Adrenal gland (tissue), 12 donors: ENCODE results near the gene MFN2. TPM values are rescaled to one million over a fixed set of nuclear protein-coding genes. Genes with fewer than 3 reads are reported as not detected.
A peak's percentile ranks its signal among the peaks of the same experiment; 100 is the strongest.
"Not testable (repeated sequence)": the region's sequence is repeated elsewhere in the genome, so short reads cannot be mapped to it uniquely, and the experiment has no call there.

ENCODE experiments used
- DNase-seq, 7 donors: peaks; one replicate each; pipeline ENCODE4 v3.0.0-alpha.2; 2019 to 2020
- H3K27ac ChIP-seq, 5 donors: fragments of 200-600 bp; sonication (generic) in 4 of 5; 1 replicate in 3 of 5; 2 replicates in 2 of 5; pipeline versions ENCODE4 v1.5.1 to v1.8.0; 2016 to 2020; ENCODE audit warnings: mild to moderate bottlenecking in 1 of 5
- H3K27me3 ChIP-seq: fragments of 200-600 bp; 2 replicates; pipeline ENCODE4 v1.8.0; 2021
- H3K36me3 ChIP-seq, 2 donors: fragments of 200-600 bp; replicated peaks in 1 of 2; 1 replicate in 1 of 2; 2 replicates in 1 of 2; pipeline versions ENCODE4 v1.5.1 to v1.8.0; 2018 to 2022
- H3K4me1 ChIP-seq, 2 donors: fragments of 200-600 bp; replicated peaks in 1 of 2; 1 replicate in 1 of 2; 2 replicates in 1 of 2; pipeline versions ENCODE4 v1.5.1 to v1.8.0; 2018 to 2021
- H3K4me3 ChIP-seq, 4 donors: fragments of 200-600 bp; sonication (generic) in 3 of 4; one replicate each; pipeline ENCODE4 v1.5.1; 2016 to 2018
- H3K9me3 ChIP-seq, 3 donors: fragments of 200-600 bp; sonication (generic) in 1 of 3; replicated peaks in 1 of 3; 1 replicate in 2 of 3; 2 replicates in 1 of 3; pipeline versions ENCODE4 v1.5.1 to v1.8.0; 2016 to 2021
- POLR2A ChIP-seq, 2 donors: fragments of 450-650 bp; IDR thresholded peaks; one replicate each; pipeline ENCODE4 v1.6.1; 2017; ENCODE audit warnings: antibody characterized with exemption in 2 of 2, mild to moderate bottlenecking in 2 of 2, moderate library complexity in 1 of 2
- WGBS, 4 donors: extraction: QIAGEN DNeasy Blood & Tissue Kit in 2 of 4; methylation state at CpG; one replicate each; pipeline versions ENCODE4 v1.1.5 to v1.1.7; 2013 to 2017; 5-methylcytosine and 5-hydroxymethylcytosine counted together
- intact Hi-C, 2 donors: fragments of 100-400 bp; cut with DNase I; formaldehyde crosslinking; loops; one replicate each; pipeline versions ENCODE4 v1.14.1 to v1.15.0; 2022 to 2023
- polyA plus RNA-seq, 3 donors: library from polyadenylated mRNA; stranded (reverse); fragments of 200-250 nt in 2 of 3; fragments of 350-450 nt in 1 of 3; fragmentation: Illumina TruSeq in 1 of 3; extraction: RNeasy Lipid Tissue Mini Kit (QIAGEN cat#74804) in 1 of 3; gene quantifications; one replicate each; pipeline ENCODE4 v1.2.3, GENCODE V29; 2013 to 2014
- total RNA-seq, 9 donors: library from RNA; depleted of rRNA in 4 of 9; stranded (reverse); fragments of >200 nt in 4 of 9; fragments of 120-200 nt in 1 of 9; fragmentation: NEBNext Ultra II Directional in 1 of 9; extraction: Animal tissue kit (Norgen Biotek cat#: 25700) in 1 of 9; gene quantifications; one replicate each; pipeline versions ENCODE4 v1.1.0 to v1.2.4, GENCODE V29; 2013 to 2023
- TF ChIP-seq, protein P1 (sequence below), 6 experiments: fragments of 450-650 bp in 4 of 6; fragments of 200-600 bp in 2 of 6; sonication (generic) in 1 of 6; IDR thresholded peaks; 1 replicate in 5 of 6; 2 replicates in 1 of 6; pipeline versions ENCODE4 v1.5.1 to v1.8.0; 2016 to 2021; ENCODE audit warnings: antibody characterized with exemption in 6 of 6, mild to moderate bottlenecking in 2 of 6, moderate library complexity in 1 of 6
- donor health status: healthy with polysubstance abuse.
- donor health status: Bipolar disorder and iron deficiency.
- donor health status: DM: yes; HTN: yes; CAD: no.
- donor health status: DM: no; HTN: no; CAD: no.
- donor health status: DM: no; HTN: no; CAD: no.
- donor health status: DM: yes; HTN: yes; CAD: no.

The MFN2 gene
- total and polyA plus RNA-seq, 12 donors: 26.6 to 103 (median 63.5) TPM

DNA sequence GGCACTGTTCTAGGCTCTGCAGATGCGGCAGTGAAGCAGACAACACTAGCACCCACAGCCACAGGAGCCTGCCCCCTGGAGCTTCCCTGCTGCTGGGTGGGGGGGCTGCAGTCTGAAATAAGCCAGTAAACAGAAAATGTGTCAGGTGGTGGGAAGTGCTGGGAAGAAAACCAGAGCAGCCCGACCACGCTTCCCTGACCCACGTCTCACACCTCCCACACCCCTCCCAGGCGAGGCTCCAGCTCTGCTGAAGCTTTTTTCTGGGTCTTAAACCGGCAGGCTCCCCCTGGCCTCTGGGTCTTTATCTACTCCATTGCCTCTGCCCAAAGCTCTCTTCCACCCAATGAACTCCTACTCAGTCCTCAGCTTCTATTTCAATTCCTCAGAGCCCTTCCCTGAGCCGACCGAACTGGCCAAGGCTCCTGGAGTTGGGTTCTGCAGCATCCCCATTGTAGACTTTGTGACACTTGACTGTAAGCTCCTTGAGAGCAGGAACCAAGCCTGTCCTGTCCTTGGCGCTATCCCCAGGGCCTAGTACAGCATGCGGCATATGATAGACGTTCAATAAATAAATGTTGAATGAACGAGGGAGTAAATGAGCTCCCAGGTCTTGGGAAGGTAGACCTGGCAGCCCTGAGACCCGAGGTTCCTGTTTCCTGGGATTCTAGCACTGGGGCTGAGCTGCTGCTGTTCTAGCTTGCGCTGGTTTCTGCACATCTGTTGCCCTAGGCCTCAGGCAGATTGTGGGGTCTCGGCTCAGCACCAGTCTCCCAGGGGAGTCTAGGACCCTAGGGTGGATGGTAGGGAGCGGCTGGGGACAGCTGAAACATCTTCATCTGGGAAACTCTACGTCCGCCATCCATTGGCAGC lies 57.5 kb downstream of the MFN2 start:
- no peaks in the 10 kb centered on the region for H3K36me3 ChIP-seq
- 83 to 90% (median 86%) methylated on average over 15 to 18 of the region's 18 CpGs for WGBS, 4 donors
- no peak for DNase-seq
- H3K27ac ChIP-seq: no peak overlapping the region
- H3K4me1 ChIP-seq: peaks cover 0 to 2% of the 10 kb centered on the region in 2 donors
- intact Hi-C loops: no loop called here
- H3K27me3 ChIP-seq: no peaks in the 10 kb centered on the region
- no peak overlapping the region for H3K4me3 ChIP-seq
- H3K9me3 ChIP-seq: no peaks in the 10 kb centered on the region
- TF ChIP-seq, protein P1, sequence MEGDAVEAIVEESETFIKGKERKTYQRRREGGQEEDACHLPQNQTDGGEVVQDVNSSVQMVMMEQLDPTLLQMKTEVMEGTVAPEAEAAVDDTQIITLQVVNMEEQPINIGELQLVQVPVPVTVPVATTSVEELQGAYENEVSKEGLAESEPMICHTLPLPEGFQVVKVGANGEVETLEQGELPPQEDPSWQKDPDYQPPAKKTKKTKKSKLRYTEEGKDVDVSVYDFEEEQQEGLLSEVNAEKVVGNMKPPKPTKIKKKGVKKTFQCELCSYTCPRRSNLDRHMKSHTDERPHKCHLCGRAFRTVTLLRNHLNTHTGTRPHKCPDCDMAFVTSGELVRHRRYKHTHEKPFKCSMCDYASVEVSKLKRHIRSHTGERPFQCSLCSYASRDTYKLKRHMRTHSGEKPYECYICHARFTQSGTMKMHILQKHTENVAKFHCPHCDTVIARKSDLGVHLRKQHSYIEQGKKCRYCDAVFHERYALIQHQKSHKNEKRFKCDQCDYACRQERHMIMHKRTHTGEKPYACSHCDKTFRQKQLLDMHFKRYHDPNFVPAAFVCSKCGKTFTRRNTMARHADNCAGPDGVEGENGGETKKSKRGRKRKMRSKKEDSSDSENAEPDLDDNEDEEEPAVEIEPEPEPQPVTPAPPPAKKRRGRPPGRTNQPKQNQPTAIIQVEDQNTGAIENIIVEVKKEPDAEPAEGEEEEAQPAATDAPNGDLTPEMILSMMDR (IDR thresholded peaks at IDR 0.05): no peak
- TF ChIP-seq POLR2A (IDR thresholded peaks at IDR 0.05): no peak

DNA sequence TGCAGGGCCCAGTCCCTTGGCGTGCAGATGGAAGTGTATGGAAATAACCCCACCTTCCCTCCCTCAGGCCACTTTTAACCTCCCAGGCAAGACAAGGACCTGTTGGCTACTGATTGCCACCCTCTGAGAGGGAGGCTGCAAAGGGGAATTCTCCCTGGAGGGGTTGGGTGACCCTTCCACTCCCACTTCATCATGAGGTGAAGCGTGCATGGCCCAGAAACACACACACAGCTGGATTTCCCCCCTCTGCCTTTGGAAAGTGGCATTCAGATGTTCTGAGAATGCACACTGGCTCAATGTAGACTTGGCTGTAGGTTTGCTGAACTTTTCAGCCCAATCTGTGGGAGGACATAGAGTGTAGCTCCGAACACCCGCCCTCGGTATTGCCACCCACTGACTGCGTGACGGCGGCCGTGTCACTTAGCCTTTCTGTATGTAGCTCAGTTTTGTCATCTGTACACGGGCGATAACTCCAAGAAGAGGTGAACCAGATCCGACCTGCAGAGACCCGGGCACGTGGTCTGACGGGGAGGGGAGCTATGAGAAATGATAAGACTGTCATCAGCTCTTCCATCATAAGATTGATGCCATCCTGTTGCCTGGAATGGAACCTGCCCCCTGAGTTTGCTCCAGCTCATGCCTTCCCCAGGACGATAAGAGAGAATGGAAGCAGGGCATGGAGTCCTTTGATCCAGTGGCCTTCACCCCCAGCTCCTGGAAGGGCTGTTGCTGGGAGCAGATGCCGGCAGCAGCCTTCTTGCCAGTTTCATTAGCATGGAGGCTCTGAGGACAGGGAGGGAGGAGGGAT lies 58.3 kb downstream of the MFN2 start:
- peak in 3 of 7 donors; percentile 35 to 51 (median 49) for DNase-seq
- no peak overlapping the region for H3K27ac ChIP-seq
- TF ChIP-seq, protein P1 (IDR thresholded peaks at IDR 0.05): no peak
- no peaks in the 10 kb centered on the region for H3K9me3 ChIP-seq
- intact Hi-C loops: no loop called here
- no peak overlapping the region for H3K4me3 ChIP-seq
- no peaks in the 10 kb centered on the region for H3K27me3 ChIP-seq
- WGBS, 4 donors: 47 to 64% (median 51%) methylated on average over 14 to 17 of the region's 17 CpGs
- H3K4me1 ChIP-seq: no peaks in the 10 kb centered on the region
- H3K36me3 ChIP-seq: no peaks in the 10 kb centered on the region

DNA sequence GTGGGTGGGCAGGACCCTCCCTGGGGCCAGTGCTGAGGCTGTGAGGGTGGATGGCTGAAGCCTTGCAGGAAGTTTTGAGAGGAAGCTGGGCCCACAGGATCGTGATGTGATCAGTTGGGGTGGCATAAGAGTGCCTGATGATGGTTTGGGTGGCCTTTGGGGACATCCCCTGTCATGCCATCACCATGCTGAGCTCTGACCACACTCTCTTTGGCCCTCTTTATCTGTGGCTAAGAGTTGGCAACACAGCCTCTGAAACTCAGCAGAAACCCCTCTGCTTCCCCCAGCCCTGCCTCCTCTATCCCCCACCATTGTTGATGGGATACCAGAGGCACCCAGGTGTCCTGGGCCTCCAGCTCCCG lies 58.9 kb downstream of the MFN2 start:
- TF ChIP-seq POLR2A (IDR thresholded peaks at IDR 0.05): no peak
- TF ChIP-seq, protein P1 (IDR thresholded peaks at IDR 0.05): no peak
- H3K9me3 ChIP-seq: no peaks in the 10 kb centered on the region
- no peak for DNase-seq
- no peak overlapping the region for H3K4me3 ChIP-seq
- intact Hi-C loops: no loop called here
- 51 to 68% (median 59%) methylated on average over 2 of the region's 2 CpGs for WGBS, 4 donors
- no peak overlapping the region for H3K27ac ChIP-seq
- H3K4me1 ChIP-seq: no peaks in the 10 kb centered on the region
- H3K36me3 ChIP-seq: no peaks in the 10 kb centered on the region
- no peaks in the 10 kb centered on the region for H3K27me3 ChIP-seq

DNA sequence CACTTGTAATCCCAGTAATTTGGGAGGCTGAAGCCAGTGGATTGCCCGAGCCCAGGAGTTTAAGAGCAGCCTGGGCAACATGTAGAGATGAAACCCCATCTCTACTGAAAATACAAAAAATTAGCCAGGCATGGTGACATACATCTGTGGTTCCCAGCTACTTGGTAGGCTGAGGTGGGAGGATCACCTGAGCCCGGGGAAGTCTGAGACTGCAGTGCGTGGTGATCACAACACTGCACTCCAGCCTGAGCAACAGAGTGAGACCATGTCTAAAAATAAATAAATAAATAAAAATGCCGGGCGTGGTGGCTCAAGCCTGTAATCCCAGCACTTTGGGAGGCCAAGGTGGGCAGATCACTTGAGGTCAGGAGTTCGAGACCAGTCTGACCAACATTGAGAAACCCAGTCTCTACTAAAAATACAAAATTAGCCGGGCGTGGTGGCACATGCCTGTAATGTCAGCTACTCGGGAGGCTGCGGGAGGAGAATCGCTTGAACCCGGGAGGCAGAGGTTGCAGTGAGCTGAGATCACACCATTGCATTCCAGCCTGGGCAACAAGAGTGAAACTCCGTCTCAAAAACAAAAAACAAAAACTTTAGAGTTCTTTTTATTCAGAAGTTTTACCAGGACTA lies 59.7 kb downstream of the MFN2 start:
- DNase-seq, H3K4me1 ChIP-seq, H3K27ac ChIP-seq, intact Hi-C loops, H3K36me3 ChIP-seq, H3K4me3 ChIP-seq, H3K9me3 ChIP-seq, H3K27me3 ChIP-seq: not testable (repeated sequence)
- 92 to 95% (median 93%) methylated on average over 13 of the region's 13 CpGs for WGBS, 4 donors
